Body of pancreas (tissue), 4 donors: ENCODE results near the gene ARHGAP6.

Source experiments
- POLR2A ChIP-seq, 3 donors: fragments of 450-650 bp; IDR thresholded peaks; one replicate each; pipeline ENCODE4 v1.6.1; 2016; ENCODE audit warnings: antibody characterized with exemption in 3 of 3, mild to moderate bottlenecking in 2 of 3
- TF ChIP-seq, protein P1 (sequence below), 7 experiments: fragments of 450-650 bp in 4 of 7; fragments of 200-600 bp in 3 of 7; sonication (generic) in 3 of 7; IDR thresholded peaks; one replicate each; pipeline ENCODE4 v1.5.1; 2016 to 2019; ENCODE audit warnings: antibody characterized with exemption in 7 of 7

DNA sequence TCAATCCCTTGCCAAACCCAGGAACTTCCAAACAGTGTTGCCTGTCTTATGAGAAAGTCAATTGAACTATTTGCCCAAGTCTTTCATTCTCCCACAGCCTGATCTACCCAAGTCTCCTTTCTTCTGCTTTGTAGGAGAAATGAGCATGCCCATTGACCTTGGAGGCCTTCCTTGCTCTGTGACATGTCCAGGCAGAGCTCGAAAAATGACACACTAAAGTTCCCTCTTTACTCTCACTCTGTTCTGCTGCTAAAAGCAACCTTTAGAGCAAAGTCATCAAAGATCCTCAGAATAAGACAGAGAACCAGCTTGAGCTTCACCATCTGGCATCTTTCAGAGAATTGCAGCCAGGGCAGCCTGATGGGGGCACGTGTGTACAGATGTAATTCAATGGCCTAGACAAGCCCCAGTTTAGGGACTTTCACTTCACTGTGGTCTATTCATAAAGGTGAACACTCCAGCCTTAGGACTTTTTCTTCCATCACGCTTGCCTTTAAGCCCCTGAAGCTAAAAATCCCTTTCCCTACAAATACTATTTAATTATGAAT lies 236.1 kb downstream of the ARHGAP6 start:
- TF ChIP-seq, protein P1, sequence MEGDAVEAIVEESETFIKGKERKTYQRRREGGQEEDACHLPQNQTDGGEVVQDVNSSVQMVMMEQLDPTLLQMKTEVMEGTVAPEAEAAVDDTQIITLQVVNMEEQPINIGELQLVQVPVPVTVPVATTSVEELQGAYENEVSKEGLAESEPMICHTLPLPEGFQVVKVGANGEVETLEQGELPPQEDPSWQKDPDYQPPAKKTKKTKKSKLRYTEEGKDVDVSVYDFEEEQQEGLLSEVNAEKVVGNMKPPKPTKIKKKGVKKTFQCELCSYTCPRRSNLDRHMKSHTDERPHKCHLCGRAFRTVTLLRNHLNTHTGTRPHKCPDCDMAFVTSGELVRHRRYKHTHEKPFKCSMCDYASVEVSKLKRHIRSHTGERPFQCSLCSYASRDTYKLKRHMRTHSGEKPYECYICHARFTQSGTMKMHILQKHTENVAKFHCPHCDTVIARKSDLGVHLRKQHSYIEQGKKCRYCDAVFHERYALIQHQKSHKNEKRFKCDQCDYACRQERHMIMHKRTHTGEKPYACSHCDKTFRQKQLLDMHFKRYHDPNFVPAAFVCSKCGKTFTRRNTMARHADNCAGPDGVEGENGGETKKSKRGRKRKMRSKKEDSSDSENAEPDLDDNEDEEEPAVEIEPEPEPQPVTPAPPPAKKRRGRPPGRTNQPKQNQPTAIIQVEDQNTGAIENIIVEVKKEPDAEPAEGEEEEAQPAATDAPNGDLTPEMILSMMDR (IDR thresholded peaks at IDR 0.05) = no peak
- TF ChIP-seq POLR2A (IDR thresholded peaks at IDR 0.05) = no peak
